Measurements from ENCODE around the gene CHST8.

- no peak for TF ChIP-seq CTCF (IDR thresholded peaks at IDR 0.05)
- TF ChIP-seq EP300 (IDR thresholded peaks at IDR 0.05): no peak
- no peak for TF ChIP-seq POLR2AphosphoS5 (IDR thresholded peaks at IDR 0.05)
- no peak for TF ChIP-seq POLR2A (IDR thresholded peaks at IDR 0.05; ENCODE audit: low read depth)
Observed at GRCh38 chr19:33578697-33579096, 43.1 kb upstream of the CHST8 start.
